ENCODE results near the gene ANLN.
"Not testable (repeated sequence)": the region's sequence is repeated elsewhere in the genome, so short reads cannot be mapped to it uniquely, and the experiment has no call there.

Gene ANLN

DNA sequence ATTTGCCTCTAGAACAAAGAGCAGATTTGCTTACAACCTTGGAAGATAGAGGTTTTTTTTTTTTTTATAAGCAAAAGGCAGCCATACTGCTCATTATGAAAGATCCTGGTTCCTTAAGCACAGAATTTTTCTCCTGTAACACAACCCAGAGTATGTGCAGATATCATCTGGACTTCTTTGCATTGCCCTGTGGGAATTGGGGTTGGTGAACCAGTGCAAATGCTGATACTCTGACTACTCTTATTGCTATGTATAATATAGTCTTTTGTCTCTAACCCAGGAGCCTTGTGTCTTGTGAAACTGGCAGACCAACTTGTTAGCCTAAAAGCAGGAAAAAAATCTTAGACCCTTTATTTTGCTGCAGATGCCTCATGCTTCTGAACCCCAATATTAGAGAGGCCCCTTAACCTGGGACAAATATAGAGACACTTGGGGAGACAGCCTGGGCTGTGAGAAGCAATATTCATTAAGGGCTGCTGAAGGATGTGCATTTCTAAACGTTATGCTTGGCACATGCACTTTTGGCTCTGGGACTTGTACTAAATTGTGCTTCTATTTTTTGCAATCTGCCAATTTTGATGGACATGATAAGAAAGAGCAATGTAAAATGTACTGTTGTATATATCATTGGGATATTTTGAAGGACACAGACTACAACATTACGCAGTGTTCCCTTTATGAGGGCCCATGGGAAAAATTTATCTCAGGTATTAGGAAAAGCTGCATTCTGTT lies 78.9 kb downstream of the ANLN start:
- DNase-seq, result no peak

DNA sequence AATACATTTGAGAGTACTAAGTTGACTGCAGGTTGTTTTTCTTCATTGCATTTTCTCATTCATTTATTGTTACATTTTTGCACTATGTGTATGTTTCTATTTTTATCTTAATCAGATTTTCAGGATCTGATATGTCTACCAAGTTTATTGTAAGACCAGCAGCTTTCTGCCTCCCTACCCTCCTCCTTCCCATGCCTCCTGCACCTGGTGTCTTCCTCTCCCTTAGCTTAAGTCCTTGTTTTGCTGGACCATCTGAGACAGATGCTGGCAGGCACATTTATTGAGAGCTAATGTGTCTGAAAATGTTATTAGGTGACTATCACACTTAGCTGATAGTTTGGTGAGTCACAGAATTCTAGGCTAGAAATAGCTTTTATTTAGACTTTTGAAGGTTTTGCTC lies 79.6 kb downstream of the ANLN start:
- no peak for DNase-seq

DNA sequence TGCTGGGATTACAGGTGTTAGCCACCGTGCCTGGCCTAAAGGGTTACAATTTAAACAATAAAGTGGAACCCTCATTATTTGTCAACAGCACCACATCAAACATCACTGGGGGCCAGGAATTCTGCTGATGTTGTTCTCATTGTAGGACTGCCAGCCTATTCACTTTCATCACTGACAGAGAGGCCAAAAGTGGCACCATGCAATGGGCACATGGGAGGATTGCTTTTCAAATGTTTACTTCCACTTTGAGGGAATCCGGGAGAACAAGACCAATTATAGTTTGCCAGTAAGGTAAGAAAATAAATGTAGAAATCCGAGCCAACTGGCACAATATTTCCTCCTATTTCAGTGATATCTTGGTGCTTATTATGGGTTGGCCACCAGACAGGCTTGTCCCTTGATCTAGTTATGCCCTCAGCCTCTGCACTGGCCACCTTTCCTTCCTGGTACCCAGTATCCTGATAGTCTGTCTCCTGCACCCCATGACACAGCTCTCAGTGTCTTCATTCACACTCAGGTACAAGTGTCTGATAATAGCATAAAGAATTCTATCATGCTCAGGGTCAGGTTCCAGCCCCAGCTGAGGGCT lies 82.6 kb downstream of the ANLN start:
- no peak for DNase-seq

DNA sequence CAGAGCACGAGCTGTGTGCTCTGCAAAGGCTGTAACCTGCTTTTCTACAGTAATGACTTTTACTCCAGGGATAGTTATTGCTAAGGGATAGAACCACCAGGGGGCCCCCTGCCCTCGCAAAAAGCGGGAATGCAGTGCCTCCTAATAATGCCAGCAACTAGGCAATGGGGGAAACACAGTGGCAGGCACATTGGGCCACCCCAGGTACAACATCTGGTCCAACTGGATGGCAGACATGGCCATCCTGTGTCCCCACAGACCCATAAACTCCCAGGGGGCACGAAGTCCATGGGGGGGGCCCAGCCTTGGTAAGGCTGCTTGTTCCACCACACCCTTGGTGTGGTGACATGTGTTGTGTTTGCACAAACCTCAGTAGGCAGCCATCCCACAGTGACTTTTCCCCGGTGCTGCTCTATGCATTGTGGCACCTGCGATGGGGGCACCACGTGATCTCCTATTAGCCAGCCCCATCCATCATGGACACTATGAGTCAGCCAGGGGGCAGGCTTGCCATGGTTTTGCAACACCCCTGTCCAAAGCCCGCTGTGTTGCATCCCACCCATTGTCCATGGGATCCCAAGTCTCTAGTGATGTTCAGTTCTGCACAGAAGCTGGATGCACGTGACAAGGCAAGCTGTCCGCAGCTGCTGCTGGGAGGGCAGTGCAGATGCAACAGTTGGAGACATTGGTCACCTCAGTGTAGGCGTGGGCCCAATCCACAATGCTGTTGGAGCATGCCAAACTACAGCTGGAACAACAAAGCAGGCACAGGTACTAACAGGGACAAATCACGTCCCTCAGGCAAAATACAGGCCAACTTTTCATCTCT lies 84.0 kb downstream of the ANLN start:
- no peak for DNase-seq

DNA sequence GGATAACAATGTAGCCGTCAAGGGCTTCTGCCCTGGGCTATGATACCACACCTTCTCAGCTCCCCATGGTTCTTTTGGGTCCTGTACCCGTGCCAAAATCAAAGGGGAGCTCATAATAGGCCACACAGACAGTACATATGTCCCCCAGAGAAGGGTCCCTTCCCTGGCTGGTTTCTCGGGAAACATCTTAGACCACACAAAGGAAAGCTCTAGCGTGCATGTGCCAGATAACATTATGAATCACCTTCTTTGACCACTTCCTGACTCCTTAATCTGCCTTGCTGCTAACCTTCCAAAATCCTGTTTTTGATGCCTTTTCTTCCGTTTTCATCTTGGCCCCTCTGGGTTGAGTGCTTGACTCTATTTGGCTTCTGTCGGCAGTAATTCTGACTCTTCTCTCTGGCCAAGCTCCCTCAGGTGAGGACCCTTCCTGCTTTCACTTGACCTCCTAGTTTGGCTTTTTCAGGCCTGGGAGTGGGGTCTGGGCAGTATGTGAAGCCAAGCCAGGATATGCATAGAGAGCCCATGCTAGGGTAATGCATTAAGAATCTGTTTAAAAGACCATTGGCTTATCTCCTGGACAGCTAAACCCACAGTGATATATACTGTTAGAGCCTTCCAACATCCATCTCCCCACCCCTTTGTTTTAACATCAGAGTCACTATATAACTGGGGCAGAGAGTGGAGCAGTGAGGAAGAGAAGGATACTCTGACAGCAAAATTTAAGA lies 84.8 kb downstream of the ANLN start:
- DNase-seq, result no peak

DNA sequence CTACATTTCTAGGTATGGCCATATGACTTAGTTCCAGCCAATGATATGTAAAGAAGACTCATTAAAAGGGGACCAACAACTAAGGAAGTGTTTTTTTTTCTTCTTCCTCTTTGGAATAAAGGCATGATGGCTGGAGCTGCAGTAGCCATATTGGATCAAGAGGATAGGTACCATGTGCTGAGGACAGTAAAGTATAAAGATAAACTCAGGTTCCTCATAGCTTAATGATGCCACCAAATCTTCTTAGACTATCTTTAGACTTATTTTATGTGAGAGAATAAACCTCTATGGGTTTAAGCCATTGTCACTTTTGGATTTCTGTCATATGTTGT lies 85.3 kb downstream of the ANLN start:
- no peak for DNase-seq

DNA sequence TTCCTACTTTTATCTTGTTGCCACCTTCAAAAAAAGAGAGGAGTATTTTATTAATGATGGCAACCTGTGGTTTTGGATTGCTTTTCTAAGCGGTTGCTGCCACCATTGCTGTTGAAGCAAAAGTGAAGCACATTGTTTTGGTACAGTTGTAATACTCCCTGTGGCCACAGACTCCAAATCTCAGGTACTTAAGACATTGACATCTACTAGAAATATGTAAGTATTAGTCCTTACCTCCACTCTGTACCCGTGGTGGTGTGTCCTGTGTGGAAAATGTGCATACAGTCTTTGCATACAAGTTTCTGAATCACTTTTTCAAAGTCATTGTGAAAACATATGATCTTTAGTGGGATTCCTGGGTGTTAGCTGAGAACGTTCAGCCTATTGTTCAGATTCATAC lies 85.7 kb downstream of the ANLN start:
- DNase-seq, result no peak

DNA sequence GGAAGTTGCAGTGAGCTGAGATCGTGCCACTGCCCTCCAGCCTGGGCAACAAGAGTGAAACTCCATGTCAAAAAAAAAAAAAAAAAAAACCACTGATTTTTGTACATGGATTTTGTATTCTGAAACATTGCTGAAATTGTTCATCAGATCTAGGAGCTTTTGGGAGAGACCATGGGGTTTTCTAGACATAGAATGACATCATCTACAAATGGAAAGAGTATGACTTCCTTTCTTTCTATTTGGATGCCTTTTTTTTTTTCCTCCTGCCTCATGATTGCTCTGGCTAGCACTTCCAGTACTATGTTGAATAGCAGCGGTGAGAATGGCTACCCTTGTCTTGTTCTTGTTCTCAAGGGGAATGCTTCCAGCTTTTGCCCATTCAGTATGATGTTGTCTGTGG lies 89.1 kb downstream of the ANLN start:
- DNase-seq, result no peak

DNA sequence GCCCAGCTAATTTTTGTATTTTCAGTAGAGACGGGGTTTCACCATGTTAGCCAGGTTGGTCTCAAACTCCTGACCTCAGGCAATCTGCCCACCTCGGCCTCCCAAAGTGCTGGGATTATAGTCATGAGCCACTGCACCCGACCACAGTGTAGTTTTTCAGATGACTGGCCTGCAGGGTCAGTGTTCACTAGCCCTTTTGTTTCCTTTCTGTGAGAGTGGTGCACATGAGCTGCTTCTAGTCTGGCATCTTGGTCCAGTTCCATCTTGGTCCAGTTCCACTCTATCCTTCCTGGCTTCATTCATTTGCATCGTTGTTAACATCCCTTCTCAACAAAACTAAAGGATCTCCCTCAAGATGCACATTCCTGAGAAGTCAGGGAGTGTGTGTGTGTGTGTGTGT lies 94.2 kb downstream of the ANLN start:
- DNase-seq, result not testable (repeated sequence)

DNA sequence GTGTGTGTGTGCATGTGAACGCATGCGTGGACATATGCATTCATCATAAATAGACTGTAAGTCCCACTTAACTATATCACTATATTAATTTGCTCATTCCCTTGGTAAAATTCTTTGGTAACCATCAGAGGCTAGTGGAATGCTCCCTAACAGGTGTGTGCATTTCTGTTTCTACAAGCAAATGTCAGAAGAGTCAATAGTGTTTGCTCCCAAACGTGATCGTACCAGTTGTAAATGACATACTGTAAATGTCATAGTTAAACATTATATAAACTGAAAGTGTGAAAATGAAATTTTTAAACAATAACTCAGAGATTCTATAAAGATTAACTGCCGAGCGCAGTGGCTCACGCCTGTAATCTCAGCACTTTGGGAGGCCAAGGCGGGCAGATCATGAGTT lies 94.6 kb downstream of the ANLN start:
- no peak for DNase-seq

DNA sequence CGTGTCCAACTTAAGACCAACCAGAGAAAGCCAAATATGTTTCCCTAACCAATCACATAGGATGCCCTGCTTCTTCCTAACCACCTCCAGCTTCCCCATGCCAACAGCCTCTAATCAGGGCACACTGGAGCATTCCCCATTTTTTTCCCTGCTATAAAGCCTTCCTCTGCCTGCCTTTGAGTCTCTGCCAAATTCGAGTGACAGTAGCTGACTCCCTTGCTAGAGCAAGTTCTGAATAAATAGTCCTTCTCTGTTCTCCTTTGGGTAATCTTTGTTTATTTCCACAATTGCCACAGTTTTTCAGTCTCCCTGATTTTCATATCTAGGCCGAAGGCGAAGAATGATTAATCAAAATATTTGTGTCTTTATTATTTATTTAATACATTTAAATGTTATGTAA lies 96.7 kb downstream of the ANLN start:
- DNase-seq, result no peak

DNA sequence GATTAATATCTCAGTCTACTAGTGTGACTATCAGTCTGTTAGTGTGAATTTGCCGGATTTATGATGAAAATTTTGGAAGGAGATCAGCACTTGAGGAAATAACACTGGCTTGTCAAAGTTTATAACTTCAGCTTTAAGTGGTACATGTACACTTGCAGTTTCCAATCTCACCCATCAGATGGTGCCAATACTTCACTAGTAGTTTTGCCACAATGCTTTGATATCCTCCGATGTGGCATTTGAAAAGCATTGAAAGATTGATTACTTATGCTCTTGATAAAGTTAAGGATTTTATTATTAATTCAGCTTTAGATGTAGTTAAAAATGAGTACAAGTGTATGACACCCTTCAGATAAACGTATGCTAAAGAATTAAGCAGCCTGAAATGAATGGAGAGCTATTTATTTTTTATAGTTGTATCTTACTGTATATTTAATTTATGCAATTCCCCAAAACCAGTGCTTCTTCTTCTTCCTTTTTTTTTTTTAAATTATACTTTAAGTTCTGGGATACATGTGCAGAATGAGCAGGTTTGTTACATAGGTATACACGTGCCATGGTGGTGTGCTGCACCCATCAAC lies 98.2 kb downstream of the ANLN start:
- no peak for DNase-seq

DNA sequence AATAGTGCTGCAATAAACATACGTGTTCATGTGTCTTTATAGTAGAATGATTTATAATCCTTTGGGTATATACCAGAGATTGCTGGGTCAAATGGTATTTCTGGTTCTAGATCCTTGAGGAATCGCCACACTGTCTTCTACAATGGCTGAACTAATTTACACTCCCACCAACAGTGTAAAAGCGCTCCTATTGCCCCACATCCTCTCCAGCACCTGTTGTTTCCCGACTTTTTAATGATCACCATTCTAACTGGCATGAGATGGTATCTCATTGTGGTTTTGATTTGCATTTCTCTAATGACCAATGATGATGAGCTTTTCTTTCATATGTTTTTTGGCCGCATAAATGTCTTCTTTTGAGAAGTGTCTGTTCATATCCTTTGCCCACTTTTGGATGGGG lies 99.0 kb downstream of the ANLN start:
- not testable (repeated sequence) for DNase-seq

DNA sequence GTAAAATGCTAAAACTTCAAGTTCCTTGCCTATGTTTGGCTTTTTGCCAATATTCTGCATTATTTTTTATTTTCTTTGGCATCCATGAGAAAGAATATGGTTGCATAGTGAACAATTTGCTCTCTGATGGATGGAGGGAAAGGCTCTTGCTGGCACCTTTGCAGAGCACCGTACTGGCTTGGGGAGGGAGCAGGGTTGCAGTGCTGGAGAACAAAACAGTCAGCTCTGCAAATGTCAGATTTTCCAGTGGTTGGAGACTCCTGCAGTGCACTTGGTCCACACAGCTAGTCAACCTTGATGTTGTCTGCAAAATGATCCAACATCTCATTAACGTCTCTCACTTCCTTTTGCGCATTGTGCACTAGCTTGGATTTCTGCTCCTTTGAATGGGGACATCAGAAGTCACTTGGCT lies 100.8 kb downstream of the ANLN start:
- DNase-seq, result no peak

DNA sequence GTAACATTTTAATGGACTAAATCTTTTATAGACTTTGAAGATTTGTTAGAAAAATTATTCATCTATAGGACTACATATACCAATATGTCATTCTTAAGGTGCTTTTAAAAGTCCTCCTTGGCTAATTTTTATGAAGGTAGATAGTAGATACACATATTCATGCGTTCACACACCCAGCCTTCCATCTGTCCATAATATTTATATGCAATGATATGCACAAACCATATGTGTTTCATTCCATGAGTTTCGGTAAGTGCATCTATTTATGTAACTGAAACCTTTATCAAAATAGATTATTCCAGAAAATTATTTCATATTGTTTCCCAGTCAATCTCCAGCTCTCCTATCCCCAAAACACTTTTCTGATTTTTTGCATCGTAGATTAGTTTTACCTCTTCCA lies 101.7 kb downstream of the ANLN start:
- no peak for DNase-seq

DNA sequence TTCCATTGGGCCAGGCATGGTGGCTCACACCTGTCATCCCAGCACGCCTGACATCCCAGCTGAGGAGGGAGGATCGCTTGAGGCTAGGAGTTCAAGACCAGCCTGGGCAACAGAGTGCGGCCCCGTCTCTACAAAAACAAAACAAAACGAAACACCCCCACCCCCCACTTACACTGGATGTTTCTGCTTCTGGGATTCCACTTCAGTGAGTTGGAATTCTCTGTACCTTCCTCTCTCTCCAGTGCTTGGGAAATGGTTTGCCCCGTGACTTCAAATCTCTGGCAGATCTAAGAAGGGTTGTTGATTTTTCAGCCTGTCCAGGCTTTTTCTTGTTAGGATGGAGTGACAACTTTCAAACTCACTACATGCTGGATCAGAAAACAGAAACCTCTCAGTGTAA lies 106.9 kb downstream of the ANLN start:
- no peak for DNase-seq

DNA sequence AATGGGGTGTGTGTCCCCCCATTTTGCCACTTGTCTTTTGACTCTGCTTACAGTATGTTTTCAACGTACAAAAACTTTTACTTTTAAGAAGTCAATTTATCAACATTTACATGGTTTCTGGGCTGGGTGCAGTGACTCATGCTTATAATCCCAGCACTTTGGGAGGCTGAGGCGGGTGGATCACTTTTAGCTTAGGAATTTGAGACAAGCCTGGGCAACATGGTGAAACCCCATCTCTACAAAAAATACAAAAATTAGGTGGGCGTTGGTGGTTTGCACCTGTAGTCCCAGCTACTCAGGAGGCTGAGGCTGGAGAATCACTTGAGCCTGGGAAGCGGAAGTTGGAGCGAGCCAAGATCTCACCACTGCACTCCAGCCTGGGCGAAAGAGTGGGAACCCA lies 107.5 kb downstream of the ANLN start:
- DNase-seq, result not testable (repeated sequence)

DNA sequence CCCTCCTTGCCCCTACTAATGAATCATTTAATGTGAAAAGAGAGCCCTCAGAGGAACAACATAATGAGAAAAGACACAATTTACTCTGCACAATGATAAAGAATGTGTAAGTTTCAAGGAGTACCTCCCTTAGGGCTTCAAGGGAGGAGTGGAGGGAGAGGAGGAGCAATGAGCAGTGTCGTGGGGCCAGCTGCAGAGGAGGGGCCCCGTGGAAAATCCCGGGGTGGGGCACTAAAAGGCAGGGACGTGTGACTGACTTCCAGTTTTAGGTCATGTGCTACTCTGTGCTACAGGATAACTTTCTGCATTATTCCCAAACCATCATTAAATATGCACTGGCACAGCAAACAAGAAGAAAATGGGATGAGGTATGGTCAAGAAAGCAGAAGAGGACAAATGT lies 108.1 kb downstream of the ANLN start:
- DNase-seq, result no peak

Data from DMS79 (cell line).